HepG2 (cell line): ENCODE results near the gene PRIMA1. TPM values are rescaled to one million over a fixed set of nuclear protein-coding genes. Genes with fewer than 3 reads are reported as not detected.

Source experiments
- ATAC-seq: fragments of 200-7000 bp; cut with Tn5 transposase; 3 replicates; pipeline ENCODE4 v1.9.1; 2020; ENCODE audit warnings: mild to moderate bottlenecking, moderate library complexity
- BruUV-seq: library from RNA; stranded (reverse); fragments of 400-500 nt; replicated peaks from 2 replicates; lab custom pipeline; 2021; lab: Mats Ljungman, UMichigan
- CTCF ChIA-PET: fragments of 300-600 bp; formaldehyde crosslinking; extraction: SDS; loops from one replicate; lab custom pipeline; 2021; ENCODE audit warnings: low total read pairs, inconsistent platforms, low intra/inter-chr PET ratio; lab: Yijun Ruan, JAX
- POLR2A ChIA-PET: fragments of 350-600 bp; sonication (Branson Sonifier 250); formaldehyde crosslinking; loops from one replicate; lab custom pipeline; 2020; ENCODE audit warnings: antibody characterized with exemption, inconsistent platforms; lab: Yijun Ruan, JAX
- DNase-seq: peaks from one replicate; pipeline ENCODE4 v3.0.0-alpha.2; 2015; ENCODE audit warnings: low spot score
- FAIRE-seq: peaks from 3 replicates; lab custom pipeline; 2011; peaks lifted over from hg19 to GRCh38; lab: Jason Lieb, UNC
- H2AFZ ChIP-seq: one replicate; pipeline ENCODE4 v1.6.1; 2011; ENCODE audit warnings: low read length, inconsistent platforms
- H3K27ac ChIP-seq: fragments of 300-600 bp; 3 replicates; pipeline ENCODE4 v1.8.0; 2011; ENCODE audit warnings: mixed run types, mild to moderate bottlenecking, mixed read lengths, low read length, inconsistent platforms; ENCODE audit not compliant: insufficient read depth; ENCODE audit errors: extremely low read length
- H3K27me3 ChIP-seq, 2 experiments: fragments of 200-600 bp in 1 of 2; 2 replicates in 1 of 2; 3 replicates in 1 of 2; pipeline versions ENCODE4 v1.6.0 to v1.8.0; 2011; ENCODE audit warnings: low read length in 2 of 2, mild to moderate bottlenecking in 2 of 2, moderate library complexity in 2 of 2, inconsistent platforms in 1 of 2; ENCODE audit not compliant: insufficient read depth in 2 of 2, control insufficient read depth in 1 of 2
- H3K36me3 ChIP-seq, 2 experiments: fragments of 200-600 bp in 1 of 2; replicated peaks in 1 of 2; 2 replicates in 1 of 2; 3 replicates in 1 of 2; pipeline versions ENCODE4 v1.5.1 to v1.8.0; 2011; ENCODE audit warnings: low read length in 2 of 2, inconsistent platforms in 1 of 2; ENCODE audit not compliant: insufficient read depth in 2 of 2, control insufficient read depth in 1 of 2
- H3K4me1 ChIP-seq: 2 replicates; pipeline ENCODE4 v1.5.1; 2012; ENCODE audit warnings: low read length, inconsistent platforms; ENCODE audit not compliant: insufficient read depth
- H3K4me2 ChIP-seq: 2 replicates; pipeline ENCODE4 v1.6.0; 2011; ENCODE audit warnings: low read depth, low read length, inconsistent platforms
- H3K4me3 ChIP-seq, 3 experiments: fragments of 200-600 bp in 1 of 3; sonication (generic), shearing (Covaris generic) in 1 of 3; replicated peaks in 1 of 3; 2 replicates each; pipeline ENCODE4 v1.5.1; 2011 to 2016; ENCODE audit warnings: low read length in 3 of 3, inconsistent platforms in 2 of 3, low read depth in 2 of 3, mild to moderate bottlenecking in 2 of 3, control low read depth in 1 of 3, mixed read lengths in 1 of 3; ENCODE audit not compliant: insufficient read depth in 1 of 3
- H3K79me2 ChIP-seq: one replicate; pipeline ENCODE4 v1.6.1; 2011; ENCODE audit warnings: low read length, inconsistent platforms; ENCODE audit not compliant: insufficient read depth
- H3K9ac ChIP-seq: 2 replicates; pipeline ENCODE4 v1.6.0; 2011; ENCODE audit warnings: mild to moderate bottlenecking, low read depth, low read length, inconsistent platforms; ENCODE audit not compliant: insufficient read depth
- H3K9me3 ChIP-seq: 2 replicates; pipeline ENCODE4 v1.5.1; 2012; ENCODE audit warnings: mild to moderate bottlenecking, low read length
- H4K20me1 ChIP-seq: 2 replicates; pipeline ENCODE4 v1.6.0; 2011; ENCODE audit warnings: inconsistent platforms, mild to moderate bottlenecking, low read length, moderate library complexity; ENCODE audit not compliant: insufficient read depth
- ATF5 ChIP-seq: sonication (generic); formaldehyde crosslinking; IDR thresholded peaks from 2 replicates; pipeline ENCODE4 v1.4.0; 2020; ENCODE audit warnings: mild to moderate bottlenecking, low read depth, missing genetic modification reagents
- GLI4 ChIP-seq: sonication (generic); formaldehyde crosslinking; IDR thresholded peaks from 2 replicates; pipeline ENCODE4 v1.5.1; 2020; ENCODE audit warnings: missing genetic modification reagents, mild to moderate bottlenecking, moderate library complexity, borderline replicate concordance
- MYC ChIP-seq: sonication (generic); formaldehyde crosslinking; IDR thresholded peaks from 2 replicates; pipeline ENCODE4 v1.9.0; 2021; ENCODE audit warnings: missing genetic modification reagents, borderline replicate concordance
- NR3C1 ChIP-seq: sonication (generic); formaldehyde crosslinking; IDR thresholded peaks from 2 replicates; pipeline ENCODE4 v1.4.0; 2020; ENCODE audit warnings: missing genetic modification reagents
- USF2 ChIP-seq, 2 experiments: sonication (generic) in 1 of 2; formaldehyde crosslinking in 1 of 2; IDR thresholded peaks; 2 replicates each; pipeline versions ENCODE4 v1.5.1 to v1.6.1; 2011 to 2020; ENCODE audit warnings: borderline replicate concordance in 1 of 2, low read depth in 1 of 2, low read length in 1 of 2, mild to moderate bottlenecking in 1 of 2, missing genetic modification reagents in 1 of 2, moderate library complexity in 1 of 2
- ZMAT3 ChIP-seq: sonication (generic); formaldehyde crosslinking; conservative IDR thresholded peaks from 2 replicates; pipeline ENCODE4 v1.7.0; 2021; ENCODE audit warnings: missing genetic modification reagents
- ZNF224 ChIP-seq: sonication (generic); formaldehyde crosslinking; IDR thresholded peaks from 2 replicates; pipeline ENCODE4 v1.5.0; 2020; ENCODE audit warnings: mild to moderate bottlenecking, missing genetic modification reagents
- ZNF274 ChIP-seq: sonication (generic); formaldehyde crosslinking; IDR thresholded peaks from 2 replicates; pipeline ENCODE4 v1.5.1; 2020; ENCODE audit warnings: mild to moderate bottlenecking, missing genetic modification reagents
- ZNF296 ChIP-seq: sonication (generic); formaldehyde crosslinking; conservative IDR thresholded peaks from 2 replicates; pipeline ENCODE4 v1.5.0; 2020; ENCODE audit warnings: mild to moderate bottlenecking, missing genetic modification reagents
- ZNF329 ChIP-seq: sonication (generic); formaldehyde crosslinking; IDR thresholded peaks from 2 replicates; pipeline ENCODE4 v1.9.0; 2021; ENCODE audit warnings: low read depth, mild to moderate bottlenecking, missing genetic modification reagents
- ZNF501 ChIP-seq: sonication (generic); formaldehyde crosslinking; IDR thresholded peaks from 2 replicates; pipeline ENCODE4 v1.5.1; 2020; ENCODE audit warnings: mild to moderate bottlenecking, moderate library complexity, missing genetic modification reagents
- ZNF530 ChIP-seq: sonication (generic); formaldehyde crosslinking; IDR thresholded peaks from 2 replicates; pipeline ENCODE4 v1.5.0; 2020; ENCODE audit warnings: low read depth, mild to moderate bottlenecking, missing genetic modification reagents
- ZNF639 ChIP-seq: conservative IDR thresholded peaks from 2 replicates; pipeline ENCODE4 v1.6.1; 2018; ENCODE audit warnings: missing genetic modification reagents
- ZNF766 ChIP-seq: sonication (generic); formaldehyde crosslinking; IDR thresholded peaks from 2 replicates; pipeline ENCODE4 v1.5.0; 2020; ENCODE audit warnings: missing genetic modification reagents, borderline replicate concordance
- ZSCAN9 ChIP-seq: IDR thresholded peaks from 2 replicates; pipeline ENCODE4 v1.6.1; 2016; ENCODE audit warnings: borderline replicate concordance
- ZZZ3 ChIP-seq: sonication (generic); formaldehyde crosslinking; IDR thresholded peaks from 2 replicates; pipeline ENCODE4 v1.4.0; 2020; ENCODE audit warnings: missing genetic modification reagents, mild to moderate bottlenecking, borderline replicate concordance
- WGBS: methylation state at CpG from one replicate; pipeline ENCODE4 v1.1.6; 2017; ENCODE audit warnings: low lambda C conversion rate; 5-methylcytosine and 5-hydroxymethylcytosine counted together
- in situ Hi-C: cut with HindIII; loops from 2 replicates; pipeline ENCODE4 v1.10.0; 2017; ENCODE audit warnings: low pct_unique_long_range_greater_than_20kb; ENCODE audit not compliant: extremely low pct_ligation_motif_present
- intact Hi-C: fragments of 100-400 bp; cut with micrococcal nuclease; formaldehyde crosslinking; loops from one replicate; pipeline ENCODE4 v1.10.0; 2022; ENCODE audit not compliant: unreplicated experiment
- polyA plus RNA-seq, 8 experiments: library from polyadenylated mRNA; depleted of rRNA in 3 of 8; stranded (reverse) in 7 of 8; unstranded in 1 of 8; fragments of >200 nt; fragmentation: Illumina TruSeq in 4 of 8; extraction: Trizol in 4 of 8; gene quantifications; 2 replicates each; pipeline versions ENCODE4 v1.2.1 to v1.2.3, GENCODE V29; 2011 to 2016; ENCODE audit warnings: low read depth in 4 of 8, missing spikeins in 1 of 8, mixed read lengths in 1 of 8; ENCODE audit not compliant: insufficient read depth in 1 of 8
- total RNA-seq, 5 experiments: library from RNA; depleted of rRNA; stranded (reverse); fragments of >200 nt; fragmentation: Illumina TruSeq; extraction: Trizol; gene quantifications; 2 replicates each; pipeline ENCODE4 v1.2.3, GENCODE V29; 2016; ENCODE audit warnings: low read depth in 1 of 5

The PRIMA1 gene
- total and polyA plus RNA-seq, 2 of the 13 experiments (the other 11 are each of a cell fraction or from before 2014, with no cell fraction given): 2.4 to 3.2 TPM

GRCh38 chr14:93775744-93776143 lies 12.5 kb downstream of the PRIMA1 start:
- FAIRE-seq (no peak), ATAC-seq (no peak), DNase-seq (no peak)
- no peaks in the 10 kb centered on the region for H3K9me3 ChIP-seq
- H3K4me2 ChIP-seq: no peak overlapping the region
- CTCF ChIA-PET: no interaction called here
- WGBS: 89% methylated on average over 3 of the region's 3 CpGs
- no peak overlapping the region for H3K9ac ChIP-seq
- no peaks in the 10 kb centered on the region for H3K27me3 ChIP-seq
- POLR2A ChIA-PET: no interaction called here
- H4K20me1 ChIP-seq: no peaks in the 10 kb centered on the region
- intact Hi-C loops: no loop called here
- H3K4me3 ChIP-seq: no peak overlapping the region
- no peak overlapping the region for H2AFZ ChIP-seq
- H3K36me3 ChIP-seq: no peaks in the 10 kb centered on the region; a peak in 1 of 5 replicates
- H3K27ac ChIP-seq: no peak overlapping the region
- BruUV-seq: no TSS peak
- in situ Hi-C loops: no loop called here
- TF ChIP-seq MYC (CRISPR knock-in tag) (no peak), USF2 (IDR thresholded peaks at IDR 0.05; ENCODE audit: low read depth, low read length) (peak; percentile 33; the same call in 1 of the 2 replicates), USF2 (CRISPR knock-in tag; IDR thresholded peaks at IDR 0.05; ENCODE audit: borderline replicate concordance) (no peak), ZNF530 (no peak)
- no peaks in the 10 kb centered on the region for H3K79me2 ChIP-seq
- H3K4me1 ChIP-seq: peaks cover 39% of the 10 kb centered on the region

GRCh38 chr14:93775158-93775557 lies 13.1 kb downstream of the PRIMA1 start:
- in situ Hi-C loops (no loop called here), intact Hi-C loops (no loop called here)
- Histone ChIP-seq H3K79me2 (no peaks in the 10 kb centered on the region), H3K27ac (no peak overlapping the region), H3K27me3 (no peaks in the 10 kb centered on the region), H3K9ac (no peak overlapping the region), H2AFZ (no peak overlapping the region), H3K4me1 (peaks cover 34% of the 10 kb centered on the region), H3K9me3 (no peaks in the 10 kb centered on the region), H3K36me3 (no peaks in the 10 kb centered on the region; a peak in 1 of 5 replicates), H4K20me1 (no peaks in the 10 kb centered on the region), H3K4me2 (no peak overlapping the region), H3K4me3 (no peak overlapping the region)
- FAIRE-seq: no peak
- POLR2A ChIA-PET: no interaction called here
- no peak for DNase-seq
- ATAC-seq: no peak
- BruUV-seq: no TSS peak
- CTCF ChIA-PET: no interaction called here
- 93% methylated on average over 1 of the region's 2 CpGs for WGBS
- TF ChIP-seq NR3C1 (CRISPR knock-in tag) (no peak), ZNF224 (CRISPR knock-in tag) (no peak), GLI4 (no peak), ZSCAN9 (CRISPR knock-in tag) (no peak), ZNF501 (no peak), ZNF766 (CRISPR knock-in tag) (no peak), ATF5 (CRISPR knock-in tag) (no peak), ZNF639 (CRISPR knock-in tag) (no peak), ZZZ3 (CRISPR knock-in tag) (no peak), ZNF274 (CRISPR knock-in tag) (no peak), ZNF296 (no peak), ZMAT3 (CRISPR knock-in tag) (no peak), ZNF329 (CRISPR knock-in tag) (no peak)
